Tibial nerve (tissue), 4 donors: ENCODE measurements around the gene CUX1.
A peak's percentile ranks its signal among the peaks of the same experiment; 100 is the strongest.

Source experiments
- EP300 ChIP-seq, 2 donors: sonication (generic); formaldehyde crosslinking; IDR thresholded peaks; one replicate each; pipeline ENCODE4 v1.6.1; 2017; ENCODE audit warnings: antibody characterized with exemption in 2 of 2, mild to moderate bottlenecking in 1 of 2
- POLR2A ChIP-seq, 2 donors: fragments of 450-650 bp; IDR thresholded peaks; one replicate each; pipeline ENCODE4 v1.6.1; 2017; ENCODE audit warnings: antibody characterized with exemption in 2 of 2, mild to moderate bottlenecking in 2 of 2, moderate library complexity in 2 of 2
- TF ChIP-seq, protein P1 (sequence below), 5 experiments: fragments of 200-600 bp in 3 of 5; fragments of 450-650 bp in 2 of 5; sonication (generic) in 3 of 5; IDR thresholded peaks; one replicate each; pipeline ENCODE4 v1.5.1; 2016 to 2019; ENCODE audit warnings: antibody characterized with exemption in 5 of 5, mild to moderate bottlenecking in 3 of 5, moderate library complexity in 2 of 5

DNA sequence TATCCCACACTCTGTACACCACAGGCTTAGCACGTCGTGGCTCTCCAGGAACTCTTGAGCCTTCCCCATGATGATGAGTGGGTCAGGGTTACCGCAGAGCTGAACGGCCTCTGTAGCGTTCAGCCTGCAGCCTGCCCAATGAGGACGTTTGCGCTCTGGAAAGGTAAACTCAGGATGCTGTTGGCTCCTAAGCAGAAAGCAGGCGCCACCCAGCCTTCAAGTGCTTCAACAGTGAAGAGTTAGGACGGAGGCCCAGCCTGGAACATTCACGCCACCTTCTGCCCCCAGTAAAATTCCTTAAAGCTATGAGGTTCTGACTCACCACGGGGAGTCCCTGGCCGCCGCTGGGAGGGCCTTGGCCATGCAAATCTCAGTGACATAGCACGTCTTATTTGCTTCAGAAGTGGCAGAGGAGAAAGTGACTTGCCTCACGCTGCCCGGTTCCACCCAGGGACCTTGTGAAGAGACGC lies 307.7 kb downstream of the CUX1 start:
- TF ChIP-seq POLR2A (IDR thresholded peaks at IDR 0.05) (peak in 1 of 2 donors; percentile 57), EP300 (IDR thresholded peaks at IDR 0.05) (peak; percentile 43 to 87)
- TF ChIP-seq, protein P1, sequence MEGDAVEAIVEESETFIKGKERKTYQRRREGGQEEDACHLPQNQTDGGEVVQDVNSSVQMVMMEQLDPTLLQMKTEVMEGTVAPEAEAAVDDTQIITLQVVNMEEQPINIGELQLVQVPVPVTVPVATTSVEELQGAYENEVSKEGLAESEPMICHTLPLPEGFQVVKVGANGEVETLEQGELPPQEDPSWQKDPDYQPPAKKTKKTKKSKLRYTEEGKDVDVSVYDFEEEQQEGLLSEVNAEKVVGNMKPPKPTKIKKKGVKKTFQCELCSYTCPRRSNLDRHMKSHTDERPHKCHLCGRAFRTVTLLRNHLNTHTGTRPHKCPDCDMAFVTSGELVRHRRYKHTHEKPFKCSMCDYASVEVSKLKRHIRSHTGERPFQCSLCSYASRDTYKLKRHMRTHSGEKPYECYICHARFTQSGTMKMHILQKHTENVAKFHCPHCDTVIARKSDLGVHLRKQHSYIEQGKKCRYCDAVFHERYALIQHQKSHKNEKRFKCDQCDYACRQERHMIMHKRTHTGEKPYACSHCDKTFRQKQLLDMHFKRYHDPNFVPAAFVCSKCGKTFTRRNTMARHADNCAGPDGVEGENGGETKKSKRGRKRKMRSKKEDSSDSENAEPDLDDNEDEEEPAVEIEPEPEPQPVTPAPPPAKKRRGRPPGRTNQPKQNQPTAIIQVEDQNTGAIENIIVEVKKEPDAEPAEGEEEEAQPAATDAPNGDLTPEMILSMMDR (IDR thresholded peaks at IDR 0.05) = peak in 3 of 5 experiments; percentile 18 to 30 (median 24)
